HUES6 (cell line): ENCODE data around the gene CUL2.
"Not testable (repeated sequence)": the region's sequence is repeated elsewhere in the genome, so short reads cannot be mapped to it uniquely, and the experiment has no call there.

Source experiments
- H3K27ac ChIP-seq: 2 replicates; pipeline ENCODE4 v1.7.0; 2013; ENCODE audit warnings: low read depth, mild to moderate bottlenecking, low read length, inconsistent platforms
- H3K27me3 ChIP-seq: 2 replicates; pipeline ENCODE4 v1.6.1; 2013; ENCODE audit warnings: low read length; ENCODE audit not compliant: control insufficient read depth, insufficient read depth
- H3K36me3 ChIP-seq: 2 replicates; pipeline ENCODE4 v1.6.1; 2013; ENCODE audit warnings: low read length; ENCODE audit not compliant: control insufficient read depth, insufficient read depth
- H3K4me1 ChIP-seq: 2 replicates; pipeline ENCODE4 v1.6.1; 2013; ENCODE audit warnings: low read length; ENCODE audit not compliant: control insufficient read depth, insufficient read depth
- H3K4me3 ChIP-seq: 2 replicates; pipeline ENCODE4 v1.5.1; 2013; ENCODE audit warnings: low read depth, low read length
- H3K9ac ChIP-seq: one replicate; pipeline ENCODE4 v1.6.1; 2013; ENCODE audit warnings: mild to moderate bottlenecking, low read length
- H3K9me3 ChIP-seq: 2 replicates; pipeline ENCODE4 v1.6.1; 2013; ENCODE audit warnings: low read depth, low read length; ENCODE audit not compliant: control insufficient read depth, insufficient read depth

CUL2 gene

GRCh38 chr10:35050568-35050967 lies 39.6 kb downstream of the CUL2 start:
- Histone ChIP-seq H3K36me3 (peaks cover 32% of the 10 kb centered on the region), H3K9me3 (no peaks in the 10 kb centered on the region), H3K27me3 (no peaks in the 10 kb centered on the region), H3K9ac (no peak overlapping the region), H3K27ac (no peak overlapping the region), H3K4me3 (no peak overlapping the region), H3K4me1 (no peaks in the 10 kb centered on the region)

GRCh38 chr10:35046074-35046473 lies 44.1 kb downstream of the CUL2 start:
- Histone ChIP-seq H3K4me3 (no peak overlapping the region), H3K4me1 (peaks cover 8% of the 10 kb centered on the region), H3K36me3 (peaks cover 22% of the 10 kb centered on the region), H3K27me3 (no peaks in the 10 kb centered on the region), H3K27ac (no peak overlapping the region), H3K9me3 (no peaks in the 10 kb centered on the region), H3K9ac (no peak overlapping the region)

- H3K36me3 ChIP-seq, result peaks cover 22% of the 10 kb centered on the region
- H3K27me3 ChIP-seq, H3K27ac ChIP-seq, H3K9me3 ChIP-seq, H3K9ac ChIP-seq, H3K4me3 ChIP-seq: not testable (repeated sequence)
- H3K4me1 ChIP-seq, result peaks cover 16% of the 10 kb centered on the region
These were observed 44.9 kb downstream of the CUL2 start for GRCh38 chr10:35045275-35045674.

GRCh38 chr10:35043796-35044344 lies 46.3 kb downstream of the CUL2 start:
- Histone ChIP-seq H3K27ac (no peak overlapping the region), H3K36me3 (peaks cover 20% of the 10 kb centered on the region), H3K9ac (no peak overlapping the region), H3K27me3 (no peaks in the 10 kb centered on the region), H3K4me3 (no peak overlapping the region), H3K9me3 (no peaks in the 10 kb centered on the region), H3K4me1 (peaks cover 18% of the 10 kb centered on the region)

- Histone ChIP-seq H3K9ac (no peak overlapping the region), H3K27ac (0 out of 2 replicates have a peak overlapping the region, but pooled peaks have one; percentile 12), H3K27me3 (no peaks in the 10 kb centered on the region), H3K4me1 (peaks cover 18% of the 10 kb centered on the region), H3K36me3 (peaks cover 16% of the 10 kb centered on the region), H3K9me3 (no peaks in the 10 kb centered on the region), H3K4me3 (no peak overlapping the region)
These were observed 47.4 kb downstream of the CUL2 start for GRCh38 chr10:35042783-35043182.

GRCh38 chr10:35041502-35041879 lies 48.6 kb downstream of the CUL2 start:
- Histone ChIP-seq H3K9ac (no peak overlapping the region), H3K27me3 (no peaks in the 10 kb centered on the region), H3K36me3 (peaks cover 18% of the 10 kb centered on the region), H3K4me1 (peaks cover 18% of the 10 kb centered on the region), H3K4me3 (no peak overlapping the region), H3K27ac (peak overlapping the region; percentile 37; the same call in 1 of the 2 replicates), H3K9me3 (no peaks in the 10 kb centered on the region)

- no peaks in the 10 kb centered on the region for H3K27me3 ChIP-seq
- no peak overlapping the region for H3K9ac ChIP-seq
- no peaks in the 10 kb centered on the region for H3K9me3 ChIP-seq
- peak overlapping the region; percentile 37; the same call in 1 of the 2 replicates for H3K27ac ChIP-seq
- H3K4me1 ChIP-seq, result peaks cover 18% of the 10 kb centered on the region
- H3K36me3 ChIP-seq, result peaks cover 23% of the 10 kb centered on the region
- H3K4me3 ChIP-seq, result no peak overlapping the region
These were observed 49.2 kb downstream of the CUL2 start for GRCh38 chr10:35040760-35041501.

GRCh38 chr10:35037104-35037503 lies 53.0 kb downstream of the CUL2 start:
- H3K9me3 ChIP-seq, result no peaks in the 10 kb centered on the region
- peaks cover 18% of the 10 kb centered on the region for H3K4me1 ChIP-seq
- H3K27ac ChIP-seq, result no peak overlapping the region
- no peak overlapping the region for H3K9ac ChIP-seq
- peaks cover 40% of the 10 kb centered on the region for H3K36me3 ChIP-seq
- H3K4me3 ChIP-seq, result no peak overlapping the region
- no peaks in the 10 kb centered on the region for H3K27me3 ChIP-seq

GRCh38 chr10:35035606-35036005 lies 54.5 kb downstream of the CUL2 start:
- Histone ChIP-seq H3K27ac (no peak overlapping the region), H3K9ac (no peak overlapping the region), H3K4me3 (no peak overlapping the region), H3K27me3 (no peaks in the 10 kb centered on the region), H3K9me3 (no peaks in the 10 kb centered on the region), H3K36me3 (peaks cover 53% of the 10 kb centered on the region), H3K4me1 (peaks cover 5% of the 10 kb centered on the region)

GRCh38 chr10:35027567-35027966 lies 62.6 kb downstream of the CUL2 start:
- Histone ChIP-seq H3K4me3 (no peak overlapping the region), H3K27ac (no peak overlapping the region), H3K9ac (no peak overlapping the region), H3K4me1 (no peaks in the 10 kb centered on the region), H3K9me3 (no peaks in the 10 kb centered on the region), H3K27me3 (no peaks in the 10 kb centered on the region), H3K36me3 (peaks cover 69% of the 10 kb centered on the region)

- Histone ChIP-seq H3K27me3 (no peaks in the 10 kb centered on the region), H3K4me1 (no peaks in the 10 kb centered on the region), H3K9ac (no peak overlapping the region), H3K4me3 (no peak overlapping the region), H3K9me3 (no peaks in the 10 kb centered on the region), H3K36me3 (peaks cover 62% of the 10 kb centered on the region), H3K27ac (no peak overlapping the region)
These were observed 64.2 kb downstream of the CUL2 start for GRCh38 chr10:35025916-35026315.
